CD4-positive, alpha-beta memory T cell (primary cell): ENCODE measurements around the gene CAPNS2. TPM values are rescaled to one million over a fixed set of nuclear protein-coding genes. Genes with fewer than 3 reads are reported as not detected.

Experiments
- CTCF ChIA-PET: fragments of 350-600 bp; sonication (Branson Sonifier 250); formaldehyde crosslinking; loops from one replicate; lab custom pipeline; 2021; ENCODE audit warnings: inconsistent platforms; ENCODE audit not compliant: partially characterized antibody; lab: Charles Lee
- POLR2A ChIA-PET: fragments of 350-600 bp; sonication (Branson Sonifier 250); formaldehyde crosslinking; loops from one replicate; lab custom pipeline; 2021; ENCODE audit not compliant: partially characterized antibody; lab: Charles Lee
- DNase-seq, 5 donors: peaks; one replicate each; pipeline versions ENCODE4 v3.0.0 to v3.0.0-alpha.2; 2020 to 2022; ENCODE audit warnings: mixed read lengths in 1 of 5
- H3K27ac ChIP-seq: one replicate; pipeline ENCODE4 v1.7.0; 2013; ENCODE audit warnings: low read depth, low read length
- H3K27me3 ChIP-seq: 2 replicates; pipeline ENCODE4 v1.7.0; 2013; ENCODE audit warnings: mild to moderate bottlenecking, low read length, moderate library complexity; ENCODE audit not compliant: insufficient read depth
- H3K36me3 ChIP-seq: 2 replicates; pipeline ENCODE4 v1.7.0; 2013; ENCODE audit warnings: mild to moderate bottlenecking, low read length, moderate library complexity; ENCODE audit not compliant: insufficient read depth
- H3K4me1 ChIP-seq: 2 replicates; pipeline ENCODE4 v1.7.0; 2013; ENCODE audit warnings: mild to moderate bottlenecking, low read length, moderate library complexity; ENCODE audit not compliant: insufficient read depth
- H3K4me3 ChIP-seq, 2 donors: one replicate each; pipeline ENCODE4 v1.7.0; 2013; ENCODE audit warnings: low read length in 2 of 2, mild to moderate bottlenecking in 1 of 2
- H3K9me3 ChIP-seq, 2 donors: one replicate each; pipeline ENCODE4 v1.7.0; 2013; ENCODE audit warnings: low read length in 2 of 2, control low read depth in 1 of 2; ENCODE audit not compliant: control insufficient read depth in 1 of 2
- H3K27ac Mint-ChIP-seq, 7 donors: one replicate each; pipeline ENCODE4 v1.8.0; 2020 to 2021; ENCODE audit warnings: mixed read lengths in 7 of 7, mild to moderate bottlenecking in 6 of 7, inconsistent platforms in 3 of 7, moderate library complexity in 3 of 7
- H3K27me3 Mint-ChIP-seq, 2 donors: one replicate each; pipeline ENCODE4 v1.8.0; 2020 to 2021; ENCODE audit warnings: mixed read lengths in 2 of 2
- H3K36me3 Mint-ChIP-seq, 2 donors: one replicate each; pipeline ENCODE4 v1.8.0; 2020 to 2021; ENCODE audit warnings: mixed read lengths in 2 of 2, inconsistent platforms in 1 of 2, mild to moderate bottlenecking in 1 of 2
- H3K4me1 Mint-ChIP-seq, 4 donors: one replicate each; pipeline ENCODE4 v1.8.0; 2020 to 2021; ENCODE audit warnings: mixed read lengths in 4 of 4, mild to moderate bottlenecking in 1 of 4
- H3K4me3 Mint-ChIP-seq, 8 donors: one replicate each; pipeline ENCODE4 v1.8.0; 2020 to 2021; ENCODE audit warnings: mixed read lengths in 8 of 8, mild to moderate bottlenecking in 7 of 8, moderate library complexity in 6 of 8, inconsistent platforms in 3 of 8
- H3K9me3 Mint-ChIP-seq, 8 donors: one replicate each; pipeline ENCODE4 v1.8.0; 2020 to 2021; ENCODE audit warnings: mixed read lengths in 8 of 8, mild to moderate bottlenecking in 5 of 8, inconsistent platforms in 3 of 8, moderate library complexity in 1 of 8
- intact Hi-C: fragments of 100-400 bp; cut with micrococcal nuclease; formaldehyde crosslinking; loops from one replicate; pipeline ENCODE4 v1.15.1; 2023
- polyA plus RNA-seq, 2 donors: library from polyadenylated mRNA; unstranded; fragments of 300-500 nt; fragmentation: Illumina TruSeq; gene quantifications; one replicate each; pipeline ENCODE4 v1.2.3, GENCODE V29; 2021
- total RNA-seq, 2 experiments: library from RNA; stranded (reverse); gene quantifications; one replicate each; pipeline ENCODE4 v1.2.3, GENCODE V29; 2021

Gene CAPNS2
- total and polyA plus RNA-seq, 4 experiments from 2014 or later = not detected

DNA sequence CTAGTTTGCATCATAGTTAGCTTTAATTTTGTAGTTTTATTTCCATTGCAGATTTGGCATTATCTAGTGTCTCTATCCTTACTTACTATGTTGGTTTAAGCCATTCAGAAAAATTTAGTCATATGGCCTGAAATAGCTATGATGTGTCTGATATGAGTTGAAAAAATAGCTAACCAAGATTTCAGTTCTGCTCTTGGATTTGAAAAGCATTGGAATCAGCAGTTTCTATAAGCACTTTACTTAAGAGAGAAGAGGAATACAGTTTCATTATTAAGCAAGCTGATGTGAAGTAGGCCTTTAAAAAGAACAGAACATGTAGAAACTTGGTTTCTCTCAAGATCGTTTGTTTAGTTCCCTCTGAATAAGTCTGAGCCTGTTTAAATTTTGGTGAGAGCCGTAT lies 31.7 kb upstream of the CAPNS2 start:
- H3K4me3 ChIP-seq = no peak overlapping the region
- H3K9me3 Mint-ChIP-seq = no peaks in the 10 kb centered on the region
- H3K27me3 Mint-ChIP-seq = peaks cover 0 to 5% of the 10 kb centered on the region in 2 donors
- no peaks in the 10 kb centered on the region for H3K9me3 ChIP-seq
- H3K27me3 ChIP-seq = no peaks in the 10 kb centered on the region
- no peak overlapping the region for H3K27ac Mint-ChIP-seq
- intact Hi-C loops = no loop called here
- POLR2A ChIA-PET = no interaction called here
- CTCF ChIA-PET = no interaction called here
- H3K4me3 Mint-ChIP-seq = no peak overlapping the region
- no peaks in the 10 kb centered on the region for H3K4me1 Mint-ChIP-seq
- DNase-seq = no peak
- H3K36me3 ChIP-seq = no peaks in the 10 kb centered on the region
- no peaks in the 10 kb centered on the region for H3K36me3 Mint-ChIP-seq
- H3K4me1 ChIP-seq = no peaks in the 10 kb centered on the region
- H3K27ac ChIP-seq = no peak overlapping the region

DNA sequence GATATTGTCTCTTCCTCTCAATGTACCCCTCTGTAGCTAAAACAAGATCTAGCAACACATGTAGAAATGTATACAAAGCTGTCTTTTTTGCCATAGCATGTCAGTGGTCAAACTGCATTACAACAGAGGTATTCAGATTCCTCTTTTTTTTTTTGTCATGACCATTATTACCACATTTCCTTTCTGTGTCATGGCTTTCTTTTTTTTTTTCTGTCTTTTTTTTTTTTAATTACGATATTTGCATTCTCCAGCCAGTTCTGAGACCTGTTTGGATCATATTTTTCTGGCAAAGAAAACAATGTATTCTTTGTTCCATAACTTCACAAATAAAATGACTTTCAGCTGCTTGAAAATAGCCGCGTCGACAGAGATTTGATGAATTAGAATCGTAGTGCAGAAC lies 27.4 kb upstream of the CAPNS2 start:
- H3K27me3 Mint-ChIP-seq = peaks cover 0 to 2% of the 10 kb centered on the region in 2 donors
- H3K4me1 Mint-ChIP-seq = no peaks in the 10 kb centered on the region
- H3K4me3 Mint-ChIP-seq = no peak overlapping the region
- DNase-seq = no peak
- Histone ChIP-seq H3K27ac (no peak overlapping the region), H3K9me3 (no peaks in the 10 kb centered on the region), H3K4me3 (no peak overlapping the region), H3K36me3 (no peaks in the 10 kb centered on the region), H3K27me3 (no peaks in the 10 kb centered on the region), H3K4me1 (no peaks in the 10 kb centered on the region)
- intact Hi-C loops = no loop called here
- no peak overlapping the region for H3K27ac Mint-ChIP-seq
- POLR2A ChIA-PET = no interaction called here
- H3K36me3 Mint-ChIP-seq = no peaks in the 10 kb centered on the region
- H3K9me3 Mint-ChIP-seq = no peaks in the 10 kb centered on the region
- CTCF ChIA-PET = interaction anchor here (0.7 kb wide), 1 partner anchor 33 kb away, joined by 4 read pairs; no protein-coding TSS in a partner anchor

DNA sequence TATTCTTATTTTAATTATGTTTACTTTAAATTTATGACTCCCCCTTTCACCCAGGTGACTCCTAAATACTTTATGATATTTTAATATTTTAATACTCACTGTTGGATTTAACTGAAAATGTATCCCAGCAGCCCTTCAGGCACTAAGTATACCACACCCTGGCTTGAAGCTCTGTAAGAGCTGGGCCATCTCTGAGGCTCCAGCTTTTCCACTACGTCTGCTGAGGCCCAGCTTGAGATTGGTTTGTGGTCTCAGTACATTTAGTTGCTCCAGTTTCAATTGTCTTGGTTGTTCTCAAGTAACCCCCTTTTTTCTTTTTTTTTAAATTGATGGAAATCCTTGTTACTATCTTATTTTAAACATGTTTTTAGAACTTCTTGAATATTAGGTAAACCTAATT lies 27.0 kb upstream of the CAPNS2 start:
- Histone ChIP-seq H3K27ac (no peak overlapping the region), H3K4me3 (no peak overlapping the region), H3K27me3 (no peaks in the 10 kb centered on the region), H3K4me1 (no peaks in the 10 kb centered on the region), H3K36me3 (no peaks in the 10 kb centered on the region), H3K9me3 (no peaks in the 10 kb centered on the region)
- H3K27ac Mint-ChIP-seq = no peak overlapping the region
- CTCF ChIA-PET = interaction anchor here (0.7 kb wide), 1 partner anchor 32 kb away, joined by 4 read pairs; no protein-coding TSS in a partner anchor
- DNase-seq = no peak
- no peaks in the 10 kb centered on the region for H3K9me3 Mint-ChIP-seq
- no peak overlapping the region for H3K4me3 Mint-ChIP-seq
- H3K27me3 Mint-ChIP-seq = peaks cover 0 to 2% of the 10 kb centered on the region in 2 donors
- no peaks in the 10 kb centered on the region for H3K4me1 Mint-ChIP-seq
- intact Hi-C loops = no loop called here
- H3K36me3 Mint-ChIP-seq = no peaks in the 10 kb centered on the region
- POLR2A ChIA-PET = no interaction called here

DNA sequence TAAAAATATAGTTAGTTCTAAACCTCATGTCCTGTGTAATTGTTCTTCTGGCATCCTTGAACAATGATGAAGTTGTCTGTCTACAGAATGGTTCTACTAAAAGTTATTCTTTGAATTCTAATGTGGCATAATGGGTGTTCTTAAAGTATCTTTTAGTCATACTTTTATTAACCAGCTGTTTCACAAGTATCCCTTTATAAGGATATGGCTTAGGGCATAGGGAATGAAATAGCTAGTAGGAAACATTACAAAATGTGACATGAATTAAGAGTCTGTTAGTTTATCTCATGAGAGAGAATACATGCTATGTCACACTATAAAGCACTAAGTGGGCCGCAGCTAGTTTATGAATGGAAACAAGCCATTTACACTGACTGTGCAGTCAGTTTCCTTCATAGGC lies 26.3 kb upstream of the CAPNS2 start:
- no peaks in the 10 kb centered on the region for H3K4me1 ChIP-seq
- no peak overlapping the region for H3K4me3 ChIP-seq
- Mint-ChIP-seq H3K4me3 (no peak overlapping the region), H3K27ac (no peak overlapping the region), H3K4me1 (no peaks in the 10 kb centered on the region), H3K27me3 (peaks cover 0 to 3% of the 10 kb centered on the region in 2 donors), H3K9me3 (no peaks in the 10 kb centered on the region), H3K36me3 (no peaks in the 10 kb centered on the region)
- no peak for DNase-seq
- no peak overlapping the region for H3K27ac ChIP-seq
- no peaks in the 10 kb centered on the region for H3K9me3 ChIP-seq
- no peaks in the 10 kb centered on the region for H3K36me3 ChIP-seq
- POLR2A ChIA-PET = no interaction called here
- CTCF ChIA-PET = interaction anchor here (1.5 kb wide), 1 partner anchor 75 kb away, joined by 4 read pairs; no protein-coding TSS in a partner anchor
- H3K27me3 ChIP-seq = no peaks in the 10 kb centered on the region
- intact Hi-C loops = no loop called here

DNA sequence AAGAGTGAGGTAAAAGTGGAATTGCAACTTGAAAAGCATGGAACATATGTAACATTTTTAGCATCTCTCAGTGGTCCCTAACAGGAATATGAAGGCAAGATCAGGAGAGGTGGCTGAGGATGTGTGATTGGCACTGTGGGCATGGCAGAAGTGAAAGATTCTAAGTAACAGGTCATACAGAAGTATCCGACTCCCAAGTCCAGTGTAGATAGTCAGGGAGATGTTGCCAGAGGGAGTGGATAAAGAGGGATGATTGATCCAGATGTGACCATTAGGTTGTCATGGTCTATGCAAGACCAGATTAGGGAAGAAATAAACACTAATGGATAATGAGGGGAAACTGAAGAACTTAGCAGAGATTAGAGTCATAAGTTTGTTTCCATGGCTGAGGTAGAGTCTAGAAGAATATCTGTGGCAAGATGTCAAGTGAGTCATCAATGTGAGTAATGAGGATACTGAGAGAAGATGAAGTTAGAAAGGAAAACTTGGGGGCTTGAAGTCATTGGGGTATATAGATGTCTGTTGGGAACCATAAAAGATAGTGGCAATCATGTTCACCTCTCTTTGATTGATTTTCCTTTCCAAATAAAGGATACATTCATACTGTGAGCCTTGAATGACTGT lies 23.9 kb upstream of the CAPNS2 start:
- no peaks in the 10 kb centered on the region for H3K36me3 Mint-ChIP-seq
- no peaks in the 10 kb centered on the region for H3K36me3 ChIP-seq
- peaks cover 2% of the 10 kb centered on the region in 2 donors for H3K27me3 Mint-ChIP-seq
- ChIA-PET POLR2A (no interaction called here), CTCF (no interaction called here)
- H3K9me3 Mint-ChIP-seq = no peaks in the 10 kb centered on the region
- intact Hi-C loops = no loop called here
- no peaks in the 10 kb centered on the region for H3K9me3 ChIP-seq
- H3K27ac ChIP-seq = no peak overlapping the region
- no peaks in the 10 kb centered on the region for H3K4me1 Mint-ChIP-seq
- H3K4me1 ChIP-seq = no peaks in the 10 kb centered on the region
- H3K4me3 Mint-ChIP-seq = no peak overlapping the region
- no peaks in the 10 kb centered on the region for H3K27me3 ChIP-seq
- no peak overlapping the region for H3K27ac Mint-ChIP-seq
- H3K4me3 ChIP-seq = no peak overlapping the region
- no peak for DNase-seq

DNA sequence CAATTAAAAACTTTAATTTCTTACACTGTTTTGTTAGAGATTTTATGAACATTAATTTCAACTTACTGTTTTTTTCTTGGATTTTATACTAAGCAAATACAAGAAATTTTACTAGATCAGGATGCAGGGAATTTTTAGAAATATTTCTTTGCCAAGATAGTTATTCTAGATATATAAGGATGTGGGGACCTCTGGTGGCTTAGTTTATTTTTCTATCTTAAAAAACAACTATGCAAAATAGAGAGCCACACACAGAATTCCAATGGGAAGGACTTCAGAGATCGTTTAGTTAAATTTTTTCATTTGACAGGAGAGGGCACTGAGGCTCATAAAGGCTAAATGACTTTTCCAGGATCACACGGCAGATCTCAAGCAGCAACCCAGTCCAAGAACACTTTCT lies 23.0 kb upstream of the CAPNS2 start:
- no peaks in the 10 kb centered on the region for H3K27me3 ChIP-seq
- DNase-seq = no peak
- no peaks in the 10 kb centered on the region for H3K4me1 ChIP-seq
- ChIA-PET CTCF (interaction anchor here (2.2 kb wide), 1 partner anchor 79 kb away, joined by 11 read pairs; no protein-coding TSS in a partner anchor), POLR2A (no interaction called here)
- no peak overlapping the region for H3K4me3 ChIP-seq
- Mint-ChIP-seq H3K36me3 (no peaks in the 10 kb centered on the region), H3K27me3 (peaks cover 2% of the 10 kb centered on the region in 2 donors), H3K27ac (no peak overlapping the region), H3K9me3 (no peaks in the 10 kb centered on the region), H3K4me3 (no peak overlapping the region), H3K4me1 (no peaks in the 10 kb centered on the region)
- intact Hi-C loops = no loop called here
- no peak overlapping the region for H3K27ac ChIP-seq
- no peaks in the 10 kb centered on the region for H3K9me3 ChIP-seq
- no peaks in the 10 kb centered on the region for H3K36me3 ChIP-seq

DNA sequence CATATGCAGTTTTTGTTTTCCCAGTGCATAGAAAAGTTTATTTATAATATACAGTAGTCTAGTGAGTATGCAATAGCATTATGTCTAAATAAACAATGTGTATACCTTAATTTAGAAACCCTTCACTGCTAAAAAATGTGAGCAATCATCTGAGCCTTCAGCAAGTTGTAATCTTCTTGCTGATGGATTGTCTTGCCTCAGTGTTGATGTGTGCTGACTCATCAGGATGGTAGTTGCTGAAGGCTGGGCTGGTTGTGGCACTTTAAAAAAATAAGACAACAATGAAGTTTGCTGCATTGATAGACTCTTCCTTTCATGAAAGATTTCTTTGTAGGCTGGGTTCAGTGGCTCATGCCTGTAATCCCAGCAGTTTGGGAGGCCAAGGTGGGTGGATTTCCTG lies 13.9 kb upstream of the CAPNS2 start:
- Histone ChIP-seq H3K4me1 (no peaks in the 10 kb centered on the region), H3K4me3 (no peak overlapping the region), H3K27me3 (no peaks in the 10 kb centered on the region), H3K9me3 (no peaks in the 10 kb centered on the region), H3K27ac (no peak overlapping the region), H3K36me3 (no peaks in the 10 kb centered on the region)
- intact Hi-C loops = no loop called here
- peaks cover 0 to 4% (median 1%) of the 10 kb centered on the region in 8 donors for H3K9me3 Mint-ChIP-seq
- H3K27me3 Mint-ChIP-seq = peaks cover 5 to 7% of the 10 kb centered on the region in 2 donors
- POLR2A ChIA-PET = no interaction called here
- CTCF ChIA-PET = no interaction called here
- no peaks in the 10 kb centered on the region for H3K36me3 Mint-ChIP-seq
- H3K27ac Mint-ChIP-seq = no peak overlapping the region
- H3K4me1 Mint-ChIP-seq = no peaks in the 10 kb centered on the region
- DNase-seq = no peak
- H3K4me3 Mint-ChIP-seq = no peak overlapping the region
